H1 (cell line): ENCODE measurements around the gene HYDIN. TPM values are rescaled to one million over a fixed set of nuclear protein-coding genes. Genes with fewer than 3 reads are reported as not detected.
A peak's percentile ranks its signal among the peaks of the same experiment; 100 is the strongest.

ENCODE experiments used
- CTCF ChIA-PET: fragments of 300-600 bp; sonication (Branson Sonifier 250); formaldehyde crosslinking; loops from one replicate; lab custom pipeline; 2021; ENCODE audit not compliant: partially characterized antibody; lab: Charles Lee
- POLR2A ChIA-PET: fragments of 300-600 bp; sonication (Branson Sonifier 250); formaldehyde crosslinking; loops from one replicate; lab custom pipeline; 2021; ENCODE audit warnings: inconsistent platforms; ENCODE audit not compliant: partially characterized antibody; lab: Charles Lee
- DNase-seq, 2 experiments: peaks; one replicate each; pipeline versions ENCODE4 v3.0.0 to v3.0.0-alpha.2; 2010 to 2022; ENCODE audit warnings: low spot score in 2 of 2, low read depth in 1 of 2, mixed read lengths in 1 of 2
- FAIRE-seq: peaks from 2 replicates; lab custom pipeline; 2011; peaks lifted over from hg19 to GRCh38; lab: Jason Lieb, UNC
- H2AFZ ChIP-seq: 2 replicates; pipeline ENCODE4 v1.8.1; 2012; ENCODE audit warnings: low read length, inconsistent platforms
- H2AK5ac ChIP-seq: 2 replicates; pipeline ENCODE4 v1.6.1; 2013; ENCODE audit warnings: low read depth, low read length
- H2BK120ac ChIP-seq: replicated peaks from 2 replicates; pipeline ENCODE3; 2013; ENCODE audit warnings: low read depth, low read length, inconsistent platforms
- H2BK12ac ChIP-seq: 2 replicates; pipeline ENCODE4 v1.6.1; 2013; ENCODE audit warnings: low read depth, low read length
- H2BK15ac ChIP-seq: 2 replicates; pipeline ENCODE4 v1.6.1; 2013; ENCODE audit warnings: low read length
- H2BK20ac ChIP-seq: 2 replicates; pipeline ENCODE4 v1.6.1; 2013; ENCODE audit warnings: low read length
- H2BK5ac ChIP-seq: 2 replicates; pipeline ENCODE4 v1.6.1; 2013; ENCODE audit warnings: low read depth, low read length
- H3K14ac ChIP-seq: 2 replicates; pipeline ENCODE4 v1.6.1; 2013; ENCODE audit warnings: inconsistent platforms; ENCODE audit not compliant: insufficient read length
- H3K18ac ChIP-seq: 2 replicates; pipeline ENCODE4 v1.6.1; 2013; ENCODE audit warnings: low read length; ENCODE audit errors: extremely low read depth
- H3K23ac ChIP-seq: 2 replicates; pipeline ENCODE4 v1.6.1; 2013; ENCODE audit warnings: inconsistent platforms; ENCODE audit not compliant: insufficient read length
- H3K23me2 ChIP-seq: 2 replicates; pipeline ENCODE4 v1.6.1; 2013; ENCODE audit warnings: low read depth, low read length
- H3K27ac ChIP-seq: 2 replicates; pipeline ENCODE4 v1.6.1; 2011; ENCODE audit warnings: low read depth, low read length, inconsistent platforms
- H3K27me3 ChIP-seq, 4 experiments: replicated peaks in 1 of 4; 1 replicate in 1 of 4; 2 replicates in 3 of 4; pipeline versions ENCODE4 v1.6.1 to v1.8.1; 2011 to 2013; ENCODE audit warnings: low read length in 3 of 4, mild to moderate bottlenecking in 3 of 4, inconsistent platforms in 2 of 4, mixed read lengths in 2 of 4, moderate library complexity in 1 of 4; ENCODE audit not compliant: control insufficient read depth in 3 of 4, insufficient read depth in 3 of 4; ENCODE audit errors: extremely low read depth in 1 of 4
- H3K36me3 ChIP-seq, 4 experiments: 2 replicates each; pipeline versions ENCODE4 v1.6.1 to v1.8.1; 2011 to 2013; ENCODE audit warnings: mild to moderate bottlenecking in 4 of 4, low read length in 3 of 4, moderate library complexity in 2 of 4, control low read depth in 1 of 4, inconsistent platforms in 1 of 4; ENCODE audit not compliant: insufficient read depth in 4 of 4, control insufficient read depth in 2 of 4
- H3K4ac ChIP-seq: replicated peaks from 2 replicates; pipeline ENCODE3; 2013; ENCODE audit warnings: low read length, low read depth, mixed read lengths, inconsistent platforms; ENCODE audit not compliant: insufficient read length
- H3K4me1 ChIP-seq, 4 experiments: replicated peaks in 1 of 4; 1 replicate in 1 of 4; 2 replicates in 3 of 4; pipeline versions ENCODE4 v1.6.1 to v1.8.1; 2011 to 2013; ENCODE audit warnings: low read length in 3 of 4, inconsistent platforms in 2 of 4, mixed read lengths in 1 of 4; ENCODE audit not compliant: insufficient read depth in 4 of 4, control insufficient read depth in 3 of 4
- H3K4me2 ChIP-seq, 2 experiments: 2 replicates each; pipeline versions ENCODE4 v1.6.1 to v1.8.1; 2011 to 2013; ENCODE audit warnings: low read depth in 2 of 2, low read length in 2 of 2, control low read depth in 1 of 2, inconsistent platforms in 1 of 2, mild to moderate bottlenecking in 1 of 2; ENCODE audit not compliant: insufficient read depth in 1 of 2
- H3K4me3 ChIP-seq, 4 experiments: fragments of 200-600, 300-600 bp in 1 of 4; sonication (generic), shearing (Covaris generic), sonication (Bioruptor Twin) in 1 of 4; 2 replicates each; pipeline versions ENCODE4 v1.5.1 to v1.8.1; 2011 to 2016; ENCODE audit warnings: low read length in 4 of 4, low read depth in 3 of 4, control low read depth in 2 of 4, inconsistent platforms in 2 of 4, mild to moderate bottlenecking in 2 of 4, mixed read lengths in 1 of 4, moderate library complexity in 1 of 4; ENCODE audit not compliant: insufficient read depth in 2 of 4; ENCODE audit errors: extremely low read depth in 1 of 4
- H3K56ac ChIP-seq: replicated peaks from 2 replicates; pipeline ENCODE3; 2013; ENCODE audit warnings: low read depth, mild to moderate bottlenecking, mixed read lengths, low read length, inconsistent platforms; ENCODE audit not compliant: insufficient read length
- H3K79me1 ChIP-seq: 2 replicates; pipeline ENCODE4 v1.6.1; 2013; ENCODE audit warnings: low read depth, low read length, control low read depth
- H3K79me2 ChIP-seq, 2 experiments: 2 replicates each; pipeline versions ENCODE4 v1.6.1 to v1.8.1; 2012 to 2013; ENCODE audit warnings: low read length in 2 of 2, mild to moderate bottlenecking in 2 of 2, inconsistent platforms in 1 of 2; ENCODE audit not compliant: insufficient read depth in 2 of 2, control insufficient read depth in 1 of 2
- H3K9ac ChIP-seq, 4 experiments: replicated peaks in 1 of 4; 1 replicate in 1 of 4; 2 replicates in 3 of 4; pipeline versions ENCODE4 v1.6.1 to v1.8.1; 2011 to 2013; ENCODE audit warnings: low read depth in 3 of 4, low read length in 3 of 4, control low read depth in 2 of 4, mild to moderate bottlenecking in 2 of 4, moderate library complexity in 2 of 4, inconsistent platforms in 1 of 4; ENCODE audit errors: extremely low read depth in 1 of 4
- H3K9me3 ChIP-seq, 2 experiments: 2 replicates each; pipeline versions ENCODE4 v1.6.1 to v1.8.1; 2012 to 2013; ENCODE audit warnings: mild to moderate bottlenecking in 2 of 2, moderate library complexity in 2 of 2, control low read depth in 1 of 2, inconsistent platforms in 1 of 2, low read depth in 1 of 2, low read length in 1 of 2, mixed read lengths in 1 of 2; ENCODE audit not compliant: insufficient read depth in 2 of 2
- H4K20me1 ChIP-seq, 2 experiments: replicated peaks in 1 of 2; 2 replicates each; pipeline versions ENCODE3 to v1.8.1; 2011 to 2013; ENCODE audit warnings: inconsistent platforms in 2 of 2, low read length in 2 of 2, mild to moderate bottlenecking in 1 of 2; ENCODE audit not compliant: insufficient read depth in 2 of 2, control insufficient read depth in 1 of 2
- H4K5ac ChIP-seq: 2 replicates; pipeline ENCODE4 v1.6.1; 2013; ENCODE audit warnings: low read length, low read depth, mixed read lengths, inconsistent platforms; ENCODE audit not compliant: insufficient read length
- H4K8ac ChIP-seq: 2 replicates; pipeline ENCODE4 v1.8.0; 2013; ENCODE audit warnings: mild to moderate bottlenecking, moderate library complexity, low read length, inconsistent platforms; ENCODE audit not compliant: insufficient read depth; ENCODE audit errors: extremely low read depth
- H4K91ac ChIP-seq: replicated peaks from 2 replicates; pipeline ENCODE3; 2013; ENCODE audit warnings: low read length, mixed read lengths, inconsistent platforms; ENCODE audit not compliant: insufficient read length
- MAFK ChIP-seq: IDR thresholded peaks from 2 replicates; pipeline ENCODE4 v1.6.1; 2012; ENCODE audit warnings: low read depth, mild to moderate bottlenecking, improper control_type of control experiment, low read length
- POLR2AphosphoS5 ChIP-seq: IDR thresholded peaks from 2 replicates; pipeline ENCODE4 v1.6.1; 2011; ENCODE audit warnings: low read depth, low read length
- TBP ChIP-seq: IDR thresholded peaks from 2 replicates; pipeline ENCODE4 v1.6.1; 2011; ENCODE audit warnings: low read depth, low read length, improper control_type of control experiment
- WGBS, 2 experiments: shearing (Covaris generic) in 1 of 2; methylation state at CpG; one replicate each; pipeline versions ENCODE4 v1.1.6 to v1.1.7; 2013 to 2015; ENCODE audit warnings: low lambda C conversion rate in 2 of 2, mixed read lengths in 2 of 2, inconsistent platforms in 1 of 2, low coverage in 1 of 2, missing lambda C conversion rate in 1 of 2; ENCODE audit not compliant: insufficient replicate concordance in 2 of 2, insufficient coverage in 1 of 2, insufficient read length in 1 of 2; ENCODE audit errors: extremely low coverage in 1 of 2, missing lambda C conversion rate in 1 of 2; 5-methylcytosine and 5-hydroxymethylcytosine counted together
- polyA plus RNA-seq, 7 experiments: library from polyadenylated mRNA; depleted of rRNA in 3 of 7; stranded (reverse) in 5 of 7; unstranded in 2 of 7; fragments of >200 nt in 5 of 7; fragments of 200-250 nt in 2 of 7; gene quantifications; 1 replicate in 5 of 7; 2 replicates in 1 of 7; 4 replicates in 1 of 7; pipeline versions ENCODE4 v1.2.1 to v1.2.3, GENCODE V29; 2011 to 2013; ENCODE audit warnings: missing spikeins in 2 of 7, mixed read lengths in 2 of 7
- total RNA-seq: library from RNA; stranded (reverse); fragmentation: NEBNext Ultra II Directional; extraction: Animal tissue kit (Norgen Biotek cat#: 25700); gene quantifications from 2 replicates; pipeline ENCODE4 v1.2.1, GENCODE V29; 2021

Gene HYDIN
- total and polyA plus RNA-seq, 2 of the 8 experiments (the other 6 are each of a cell fraction or from before 2014, with no cell fraction given) = 1.1 to 1.8 TPM

GRCh38 chr16:70788668-70789594 lies 441.6 kb downstream of the HYDIN start:
- Histone ChIP-seq H4K91ac (no peak overlapping the region), H3K9ac (no peak overlapping the region), H2AK5ac (no peak overlapping the region), H2BK5ac (no peak overlapping the region), H3K9me3 (no peaks in the 10 kb centered on the region), H3K56ac (no peak overlapping the region), H3K4me3 (no peak overlapping the region), H3K36me3 (peaks cover 3 to 17% (median 11%) of the 10 kb centered on the region in 4 experiments; a peak in 6 of 8 replicates), H4K8ac (no peak overlapping the region), H3K14ac (no peak overlapping the region), H3K79me1 (peaks cover 18% of the 10 kb centered on the region), H3K4me2 (no peak overlapping the region), H2BK15ac (no peak overlapping the region), H2BK120ac (no peak overlapping the region), H4K20me1 (peaks cover 25 to 38% of the 10 kb centered on the region in 2 experiments), H2AFZ (no peak overlapping the region), H4K5ac (no peak overlapping the region), H3K4ac (no peak overlapping the region), H3K27me3 (no peaks in the 10 kb centered on the region), H3K23me2 (no peaks in the 10 kb centered on the region), H3K23ac (no peak overlapping the region), H3K27ac (no peak overlapping the region), H2BK12ac (no peak overlapping the region), H2BK20ac (no peak overlapping the region), H3K18ac (no peak overlapping the region), H3K79me2 (peaks cover 5 to 46% of the 10 kb centered on the region in 2 experiments), H3K4me1 (no peaks in the 10 kb centered on the region; a peak in 2 of 7 replicates)
- FAIRE-seq = no peak
- TF ChIP-seq MAFK (no peak), TBP (peak; percentile 98), POLR2AphosphoS5 (peak; percentile 60; the same call in 1 of the 2 replicates)
- CTCF ChIA-PET = interaction anchor here (0.6 to 3.4 kb wide), 5 partner anchors 18 to 105 kb away, joined by 3 to 19 read pairs (median 3); no protein-coding TSS in a partner anchor
- WGBS, 2 experiments = 92% methylated on average over 18 of the region's 18 CpGs; no CpG with 5 or more reads in 1 of the 2 experiments
- DNase-seq = peak in 1 of 2 experiments; percentile 60
- POLR2A ChIA-PET = interaction anchor here (0.6 to 2.1 kb wide), 4 partner anchors 11 to 100 kb away, joined by 3 to 19 read pairs (median 3); partner anchors contain the start of gene VAC14
